Mesothelial cell of epicardium (in vitro differentiated cells): ENCODE measurements around the gene KIAA0513. TPM values are rescaled to one million over a fixed set of nuclear protein-coding genes. Genes with fewer than 3 reads are reported as not detected.

ENCODE experiments used
- DNase-seq, 2 experiments: peaks; one replicate each; pipeline ENCODE4 v3.0.0; 2021; ENCODE audit warnings: low spot score in 2 of 2; ENCODE audit not compliant: unreplicated experiment in 2 of 2
- H3K27ac Mint-ChIP-seq: 2 replicates; pipeline ENCODE4 v1.8.0; 2021; ENCODE audit warnings: mixed read lengths
- H3K27me3 Mint-ChIP-seq: 2 replicates; pipeline ENCODE4 v1.8.0; 2021; ENCODE audit warnings: low read depth, mixed read lengths
- H3K36me3 Mint-ChIP-seq: 2 replicates; pipeline ENCODE4 v1.8.0; 2021; ENCODE audit warnings: mixed read lengths
- H3K4me1 Mint-ChIP-seq: 2 replicates; pipeline ENCODE4 v1.8.0; 2021; ENCODE audit warnings: mixed read lengths
- H3K4me3 Mint-ChIP-seq: 2 replicates; pipeline ENCODE4 v1.8.0; 2021; ENCODE audit warnings: mild to moderate bottlenecking, moderate library complexity, mixed read lengths
- H3K9me3 Mint-ChIP-seq: 2 replicates; pipeline ENCODE4 v1.8.0; 2021; ENCODE audit warnings: mixed read lengths
- CTCF ChIP-seq: fragments of 200-600 bp; sonication (generic); IDR thresholded peaks from one replicate; pipeline ENCODE4 v1.5.0; 2021; ENCODE audit warnings: antibody characterized with exemption; ENCODE audit not compliant: unreplicated experiment
- total RNA-seq: library from RNA; stranded (reverse); gene quantifications from 3 replicates; pipeline ENCODE4 v1.2.1, GENCODE V29; 2021

KIAA0513 gene
- total RNA-seq, 1 donor from 2014 or later: 6.8 TPM

GRCh38 chr16:85083051-85083639, 55.5 kb downstream of the KIAA0513 start:
- H3K27ac Mint-ChIP-seq: no peak overlapping the region
- no peak overlapping the region for H3K4me3 Mint-ChIP-seq
- no peaks in the 10 kb centered on the region for H3K9me3 Mint-ChIP-seq
- TF ChIP-seq CTCF: no peak
- peaks cover 25% of the 10 kb centered on the region for H3K4me1 Mint-ChIP-seq
- H3K27me3 Mint-ChIP-seq: peaks cover 14% of the 10 kb centered on the region
- DNase-seq: no peak
- H3K36me3 Mint-ChIP-seq: peaks cover 13% of the 10 kb centered on the region

GRCh38 chr16:85084841-85085510, 57.4 kb downstream of the KIAA0513 start:
- DNase-seq: no peak
- TF ChIP-seq CTCF: no peak
- no peak overlapping the region for H3K4me3 Mint-ChIP-seq
- H3K27me3 Mint-ChIP-seq: peaks cover 14% of the 10 kb centered on the region
- no peaks in the 10 kb centered on the region for H3K36me3 Mint-ChIP-seq
- H3K27ac Mint-ChIP-seq: no peak overlapping the region
- peaks cover 34% of the 10 kb centered on the region for H3K4me1 Mint-ChIP-seq
- no peaks in the 10 kb centered on the region for H3K9me3 Mint-ChIP-seq

- DNase-seq: no peak
- TF ChIP-seq CTCF: no peak
- Mint-ChIP-seq H3K4me3 (no peak overlapping the region), H3K27ac (no peak overlapping the region), H3K27me3 (peaks cover 14% of the 10 kb centered on the region), H3K36me3 (no peaks in the 10 kb centered on the region), H3K4me1 (peaks cover 40% of the 10 kb centered on the region), H3K9me3 (no peaks in the 10 kb centered on the region)
These were observed 58.1 kb downstream of the KIAA0513 start for GRCh38 chr16:85085721-85086120.

- peak in 1 of 2 experiments; percentile 53 for DNase-seq
- no peak overlapping the region for H3K4me3 Mint-ChIP-seq
- no peaks in the 10 kb centered on the region for H3K9me3 Mint-ChIP-seq
- no peak overlapping the region for H3K27ac Mint-ChIP-seq
- H3K4me1 Mint-ChIP-seq: peaks cover 38% of the 10 kb centered on the region
- peaks cover 12% of the 10 kb centered on the region for H3K27me3 Mint-ChIP-seq
- H3K36me3 Mint-ChIP-seq: no peaks in the 10 kb centered on the region
- peak; percentile 69 for TF ChIP-seq CTCF
These were observed 59.0 kb downstream of the KIAA0513 start for GRCh38 chr16:85086347-85087291.

GRCh38 chr16:85087899-85088569, 60.4 kb downstream of the KIAA0513 start:
- no peaks in the 10 kb centered on the region for H3K9me3 Mint-ChIP-seq
- no peak for DNase-seq
- peaks cover 26% of the 10 kb centered on the region for H3K4me1 Mint-ChIP-seq
- H3K27me3 Mint-ChIP-seq: peaks cover 8% of the 10 kb centered on the region
- H3K36me3 Mint-ChIP-seq: no peaks in the 10 kb centered on the region
- H3K4me3 Mint-ChIP-seq: no peak overlapping the region
- no peak for TF ChIP-seq CTCF
- no peak overlapping the region for H3K27ac Mint-ChIP-seq
